Measurements from ENCODE around the gene ACTN2.

DNA sequence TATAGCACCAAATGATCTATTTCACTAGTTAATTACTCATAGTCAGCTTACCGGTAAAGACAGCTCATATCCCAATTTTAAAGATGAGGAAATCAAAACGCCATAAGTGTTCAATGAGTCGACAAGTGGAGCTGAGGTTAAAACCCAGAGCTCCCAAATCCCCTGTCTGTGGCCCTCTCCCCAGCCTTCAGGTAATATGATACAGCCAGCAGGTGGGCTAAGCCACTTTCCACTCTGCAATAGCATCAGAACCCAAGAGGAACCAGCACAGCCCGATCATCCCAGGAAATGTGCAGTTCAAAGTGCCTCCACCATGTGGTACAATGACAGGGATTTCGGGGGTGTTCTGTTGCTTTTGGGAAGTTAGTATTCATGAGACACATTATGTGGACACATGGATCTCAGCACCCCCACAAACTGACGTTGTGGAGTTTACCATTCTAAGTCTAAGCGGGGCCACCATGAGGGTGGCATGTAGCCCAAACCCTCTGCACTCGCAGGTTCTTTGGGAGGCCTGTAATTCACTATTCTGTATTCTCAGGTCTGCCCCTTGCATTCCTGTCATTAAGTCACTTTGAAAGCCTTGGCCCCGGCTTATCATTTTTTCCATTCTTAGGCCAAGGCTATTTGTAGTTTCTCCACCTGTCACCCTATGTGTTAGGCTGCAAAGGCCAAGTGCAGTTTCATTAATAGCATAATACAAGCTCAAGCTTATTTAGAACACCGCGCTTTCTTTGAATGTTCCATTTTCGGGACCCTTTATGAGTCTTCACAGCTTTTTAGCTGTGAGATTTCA, 26.3 kb upstream of the ACTN2 start:
- TF ChIP-seq, protein P1, sequence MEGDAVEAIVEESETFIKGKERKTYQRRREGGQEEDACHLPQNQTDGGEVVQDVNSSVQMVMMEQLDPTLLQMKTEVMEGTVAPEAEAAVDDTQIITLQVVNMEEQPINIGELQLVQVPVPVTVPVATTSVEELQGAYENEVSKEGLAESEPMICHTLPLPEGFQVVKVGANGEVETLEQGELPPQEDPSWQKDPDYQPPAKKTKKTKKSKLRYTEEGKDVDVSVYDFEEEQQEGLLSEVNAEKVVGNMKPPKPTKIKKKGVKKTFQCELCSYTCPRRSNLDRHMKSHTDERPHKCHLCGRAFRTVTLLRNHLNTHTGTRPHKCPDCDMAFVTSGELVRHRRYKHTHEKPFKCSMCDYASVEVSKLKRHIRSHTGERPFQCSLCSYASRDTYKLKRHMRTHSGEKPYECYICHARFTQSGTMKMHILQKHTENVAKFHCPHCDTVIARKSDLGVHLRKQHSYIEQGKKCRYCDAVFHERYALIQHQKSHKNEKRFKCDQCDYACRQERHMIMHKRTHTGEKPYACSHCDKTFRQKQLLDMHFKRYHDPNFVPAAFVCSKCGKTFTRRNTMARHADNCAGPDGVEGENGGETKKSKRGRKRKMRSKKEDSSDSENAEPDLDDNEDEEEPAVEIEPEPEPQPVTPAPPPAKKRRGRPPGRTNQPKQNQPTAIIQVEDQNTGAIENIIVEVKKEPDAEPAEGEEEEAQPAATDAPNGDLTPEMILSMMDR (conservative IDR thresholded peaks at IDR 0.05; ENCODE audit: low read length) = no peak
- no peak for TF ChIP-seq EZH2phosphoT487 (IDR thresholded peaks at IDR 0.05; ENCODE audit: borderline replicate concordance)

All from Loucy (cell line).